OCI-LY3 (cell line): ENCODE measurements around the gene GNAI2.

Experiments used
- EZH2phosphoT487 ChIP-seq: fragments of 200-600 bp; shearing (Covaris generic); IDR thresholded peaks from 2 replicates; pipeline ENCODE4 v1.6.1; 2018; ENCODE audit warnings: antibody characterized with exemption, mixed run types, low read depth
- TF ChIP-seq, protein P1 (sequence below): fragments of 200-600, 300-600 bp; sonication (generic); IDR thresholded peaks from 2 replicates; pipeline ENCODE4 v1.5.1; 2014; ENCODE audit warnings: antibody characterized with exemption, low read length, low read depth

DNA sequence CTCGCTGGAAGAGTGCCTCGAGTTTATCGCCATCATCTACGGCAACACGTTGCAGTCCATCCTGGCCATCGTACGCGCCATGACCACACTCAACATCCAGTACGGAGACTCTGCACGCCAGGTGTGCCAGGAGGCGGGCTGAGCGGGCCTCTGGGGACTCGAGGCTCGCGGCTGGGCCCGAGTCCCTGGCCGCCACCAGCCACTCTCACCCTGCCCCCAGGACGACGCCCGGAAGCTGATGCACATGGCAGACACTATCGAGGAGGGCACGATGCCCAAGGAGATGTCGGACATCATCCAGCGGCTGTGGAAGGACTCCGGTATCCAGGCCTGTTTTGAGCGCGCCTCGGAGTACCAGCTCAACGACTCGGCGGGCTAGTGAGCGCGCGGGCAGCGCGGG lies 42.7 kb upstream of the GNAI2 start:
- TF ChIP-seq, protein P1, sequence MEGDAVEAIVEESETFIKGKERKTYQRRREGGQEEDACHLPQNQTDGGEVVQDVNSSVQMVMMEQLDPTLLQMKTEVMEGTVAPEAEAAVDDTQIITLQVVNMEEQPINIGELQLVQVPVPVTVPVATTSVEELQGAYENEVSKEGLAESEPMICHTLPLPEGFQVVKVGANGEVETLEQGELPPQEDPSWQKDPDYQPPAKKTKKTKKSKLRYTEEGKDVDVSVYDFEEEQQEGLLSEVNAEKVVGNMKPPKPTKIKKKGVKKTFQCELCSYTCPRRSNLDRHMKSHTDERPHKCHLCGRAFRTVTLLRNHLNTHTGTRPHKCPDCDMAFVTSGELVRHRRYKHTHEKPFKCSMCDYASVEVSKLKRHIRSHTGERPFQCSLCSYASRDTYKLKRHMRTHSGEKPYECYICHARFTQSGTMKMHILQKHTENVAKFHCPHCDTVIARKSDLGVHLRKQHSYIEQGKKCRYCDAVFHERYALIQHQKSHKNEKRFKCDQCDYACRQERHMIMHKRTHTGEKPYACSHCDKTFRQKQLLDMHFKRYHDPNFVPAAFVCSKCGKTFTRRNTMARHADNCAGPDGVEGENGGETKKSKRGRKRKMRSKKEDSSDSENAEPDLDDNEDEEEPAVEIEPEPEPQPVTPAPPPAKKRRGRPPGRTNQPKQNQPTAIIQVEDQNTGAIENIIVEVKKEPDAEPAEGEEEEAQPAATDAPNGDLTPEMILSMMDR = no peak
- TF ChIP-seq EZH2phosphoT487 = no peak
